Liver (tissue), 9 donors: ENCODE measurements around the gene STT3B. TPM values are rescaled to one million over a fixed set of nuclear protein-coding genes. Genes with fewer than 3 reads are reported as not detected.

Source experiments
- DNase-seq: peaks from one replicate; pipeline ENCODE4 v3.0.0-alpha.2; 2017; ENCODE audit warnings: low spot score
- H3K27ac ChIP-seq, 2 donors: one replicate each; pipeline ENCODE4 v1.7.0; 2013; ENCODE audit warnings: inconsistent platforms in 2 of 2, low read length in 2 of 2, control low read depth in 1 of 2, low read depth in 1 of 2, mild to moderate bottlenecking in 1 of 2
- H3K27me3 ChIP-seq, 4 donors: one replicate each; pipeline versions ENCODE4 v1.6.1 to v1.7.0; 2013; ENCODE audit warnings: low read length in 3 of 4, inconsistent platforms in 1 of 4, mild to moderate bottlenecking in 1 of 4, moderate library complexity in 1 of 4; ENCODE audit not compliant: control insufficient read depth in 4 of 4, insufficient read depth in 4 of 4
- H3K36me3 ChIP-seq, 4 donors: one replicate each; pipeline versions ENCODE4 v1.6.1 to v1.7.0; 2013; ENCODE audit warnings: low read length in 3 of 4, mild to moderate bottlenecking in 3 of 4, low read depth in 1 of 4, moderate library complexity in 1 of 4; ENCODE audit not compliant: control insufficient read depth in 4 of 4, insufficient read depth in 3 of 4
- H3K4me1 ChIP-seq, 4 donors: one replicate each; pipeline versions ENCODE4 v1.6.1 to v1.7.0; 2013; ENCODE audit warnings: low read length in 3 of 4, mild to moderate bottlenecking in 3 of 4, moderate library complexity in 1 of 4; ENCODE audit not compliant: control insufficient read depth in 4 of 4, insufficient read depth in 4 of 4
- H3K4me3 ChIP-seq, 3 donors: one replicate each; pipeline versions ENCODE4 v1.6.1 to v1.7.0; 2013; ENCODE audit warnings: low read length in 3 of 3, control low read depth in 1 of 3, low read depth in 1 of 3, mild to moderate bottlenecking in 1 of 3
- H3K9ac ChIP-seq, 2 donors: one replicate each; pipeline ENCODE4 v1.7.0; 2013; ENCODE audit warnings: low read length in 2 of 2, mild to moderate bottlenecking in 2 of 2, moderate library complexity in 2 of 2, control low read depth in 1 of 2, low read depth in 1 of 2
- H3K9me3 ChIP-seq, 4 donors: one replicate each; pipeline versions ENCODE4 v1.6.1 to v1.7.0; 2013; ENCODE audit warnings: low read length in 3 of 4; ENCODE audit not compliant: control insufficient read depth in 4 of 4
- EGR1 ChIP-seq, 2 donors: IDR thresholded peaks; 2 replicates each; pipeline ENCODE4 v1.6.1; 2016 to 2018; ENCODE audit warnings: antibody characterized with exemption in 2 of 2, low read depth in 2 of 2
- FOXA1 ChIP-seq: IDR thresholded peaks from 2 replicates; pipeline ENCODE4 v1.6.1; 2016; ENCODE audit warnings: antibody characterized with exemption
- FOXA2 ChIP-seq: IDR thresholded peaks from 2 replicates; pipeline ENCODE4 v1.6.1; 2016; ENCODE audit warnings: antibody characterized with exemption
- GABPA ChIP-seq, 2 donors: IDR thresholded peaks in 1 of 2; conservative IDR thresholded peaks in 1 of 2; 2 replicates each; pipeline ENCODE4 v1.6.1; 2016; ENCODE audit warnings: antibody characterized with exemption in 2 of 2, mild to moderate bottlenecking in 1 of 2, moderate library complexity in 1 of 2
- HNF4A ChIP-seq, 2 donors: conservative IDR thresholded peaks; 2 replicates each; pipeline ENCODE4 v1.6.1; 2016; ENCODE audit warnings: antibody characterized with exemption in 2 of 2, mild to moderate bottlenecking in 2 of 2
- HNF4G ChIP-seq: IDR thresholded peaks from 2 replicates; pipeline ENCODE4 v1.6.1; 2016; ENCODE audit warnings: antibody characterized with exemption
- JUND ChIP-seq, 2 donors: IDR thresholded peaks; 2 replicates each; pipeline ENCODE4 v1.6.1; 2016; ENCODE audit warnings: antibody characterized with exemption in 2 of 2
- MAX ChIP-seq: IDR thresholded peaks from 2 replicates; pipeline ENCODE4 v1.6.1; 2016; ENCODE audit warnings: antibody characterized with exemption
- RAD21 ChIP-seq, 2 donors: IDR thresholded peaks; 2 replicates each; pipeline ENCODE4 v1.6.1; 2016; ENCODE audit warnings: antibody characterized with exemption in 2 of 2, mild to moderate bottlenecking in 2 of 2
- RXRA ChIP-seq, 2 donors: IDR thresholded peaks; 2 replicates each; pipeline ENCODE4 v1.6.1; 2017 to 2018; ENCODE audit warnings: antibody characterized with exemption in 2 of 2, mild to moderate bottlenecking in 1 of 2
- SP1 ChIP-seq: IDR thresholded peaks from 2 replicates; pipeline ENCODE4 v1.6.1; 2018; ENCODE audit warnings: antibody characterized with exemption, mild to moderate bottlenecking
- TAF1 ChIP-seq: conservative IDR thresholded peaks from 2 replicates; pipeline ENCODE4 v1.6.1; 2016; ENCODE audit warnings: antibody characterized with exemption, mild to moderate bottlenecking
- ZBTB33 ChIP-seq: IDR thresholded peaks from 2 replicates; pipeline ENCODE4 v1.6.1; 2016; ENCODE audit warnings: antibody characterized with exemption
- WGBS: extraction: QIAGEN DNeasy Blood & Tissue Kit; methylation state at CpG from one replicate; pipeline ENCODE4 v1.1.7; 2013; 5-methylcytosine and 5-hydroxymethylcytosine counted together
- polyA plus RNA-seq, 2 donors: library from polyadenylated mRNA; stranded (reverse) in 1 of 2; unstranded in 1 of 2; fragments of 200-250 nt in 1 of 2; fragments of >200 nt in 1 of 2; fragmentation: Nextera tagmentation in 1 of 2; extraction: Ambion mirVana in 1 of 2; gene quantifications; one replicate each; pipeline versions ENCODE4 v1.2.1 to v1.2.3, GENCODE V29; 2013 to 2015
- total RNA-seq, 2 donors: library from RNA; depleted of rRNA; stranded (reverse); fragments of >200 nt; gene quantifications; one replicate each; pipeline ENCODE4 v1.2.3, GENCODE V29; 2014
- TF ChIP-seq, protein P1 (sequence below): fragments of 150-350 bp; IDR thresholded peaks from 2 replicates; pipeline ENCODE4 v1.5.1; 2017; ENCODE audit warnings: improper control_type of control experiment, low read depth, low read length; ENCODE audit not compliant: missing input control
- TF ChIP-seq, protein P2 (sequence below): IDR thresholded peaks from 2 replicates; pipeline ENCODE4 v1.6.1; 2016; ENCODE audit warnings: antibody characterized with exemption
- TF ChIP-seq, protein P3 (sequence below): IDR thresholded peaks from 2 replicates; pipeline ENCODE4 v1.6.1; 2016; ENCODE audit warnings: antibody characterized with exemption, mild to moderate bottlenecking
- donor health status: healthy.
- donor health status: healthy.
- donor health status: healthy.
- donor health status: healthy.
- donor health status: healthy.

STT3B gene
- total and polyA plus RNA-seq, 4 donors, result 23.9 to 128 (median 85.5) TPM

- Histone ChIP-seq H3K27ac (no peak overlapping the region), H3K27me3 (no peaks in the 10 kb centered on the region), H3K4me1 (peaks cover 0 to 3% (median under 1%) of the 10 kb centered on the region in 4 donors), H3K4me3 (no peak overlapping the region), H3K9ac (no peak overlapping the region), H3K9me3 (no peaks in the 10 kb centered on the region), H3K36me3 (peaks cover 0 to 11% (median 5%) of the 10 kb centered on the region in 4 donors)
- 69% methylated on average over 2 of the region's 2 CpGs for WGBS
- DNase-seq, result no peak
- no peak for TF ChIP-seq FOXA1
- TF ChIP-seq GABPA (IDR thresholded peaks at IDR 0.05 in 1 of 2, conservative IDR thresholded peaks at IDR 0.05 in 1 of 2), result no peak
- TF ChIP-seq HNF4A (conservative IDR thresholded peaks at IDR 0.05), result no peak
- no peak for TF ChIP-seq TAF1
- TF ChIP-seq EGR1 (IDR thresholded peaks at IDR 0.05; ENCODE audit: low read depth in 2 of 2), result no peak
- TF ChIP-seq SP1, result no peak
- TF ChIP-seq, protein P1, sequence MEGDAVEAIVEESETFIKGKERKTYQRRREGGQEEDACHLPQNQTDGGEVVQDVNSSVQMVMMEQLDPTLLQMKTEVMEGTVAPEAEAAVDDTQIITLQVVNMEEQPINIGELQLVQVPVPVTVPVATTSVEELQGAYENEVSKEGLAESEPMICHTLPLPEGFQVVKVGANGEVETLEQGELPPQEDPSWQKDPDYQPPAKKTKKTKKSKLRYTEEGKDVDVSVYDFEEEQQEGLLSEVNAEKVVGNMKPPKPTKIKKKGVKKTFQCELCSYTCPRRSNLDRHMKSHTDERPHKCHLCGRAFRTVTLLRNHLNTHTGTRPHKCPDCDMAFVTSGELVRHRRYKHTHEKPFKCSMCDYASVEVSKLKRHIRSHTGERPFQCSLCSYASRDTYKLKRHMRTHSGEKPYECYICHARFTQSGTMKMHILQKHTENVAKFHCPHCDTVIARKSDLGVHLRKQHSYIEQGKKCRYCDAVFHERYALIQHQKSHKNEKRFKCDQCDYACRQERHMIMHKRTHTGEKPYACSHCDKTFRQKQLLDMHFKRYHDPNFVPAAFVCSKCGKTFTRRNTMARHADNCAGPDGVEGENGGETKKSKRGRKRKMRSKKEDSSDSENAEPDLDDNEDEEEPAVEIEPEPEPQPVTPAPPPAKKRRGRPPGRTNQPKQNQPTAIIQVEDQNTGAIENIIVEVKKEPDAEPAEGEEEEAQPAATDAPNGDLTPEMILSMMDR, result no peak
- TF ChIP-seq MAX, result no peak
- TF ChIP-seq, protein P2, sequence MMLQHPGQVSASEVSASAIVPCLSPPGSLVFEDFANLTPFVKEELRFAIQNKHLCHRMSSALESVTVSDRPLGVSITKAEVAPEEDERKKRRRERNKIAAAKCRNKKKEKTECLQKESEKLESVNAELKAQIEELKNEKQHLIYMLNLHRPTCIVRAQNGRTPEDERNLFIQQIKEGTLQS, result no peak
- TF ChIP-seq, protein P3, sequence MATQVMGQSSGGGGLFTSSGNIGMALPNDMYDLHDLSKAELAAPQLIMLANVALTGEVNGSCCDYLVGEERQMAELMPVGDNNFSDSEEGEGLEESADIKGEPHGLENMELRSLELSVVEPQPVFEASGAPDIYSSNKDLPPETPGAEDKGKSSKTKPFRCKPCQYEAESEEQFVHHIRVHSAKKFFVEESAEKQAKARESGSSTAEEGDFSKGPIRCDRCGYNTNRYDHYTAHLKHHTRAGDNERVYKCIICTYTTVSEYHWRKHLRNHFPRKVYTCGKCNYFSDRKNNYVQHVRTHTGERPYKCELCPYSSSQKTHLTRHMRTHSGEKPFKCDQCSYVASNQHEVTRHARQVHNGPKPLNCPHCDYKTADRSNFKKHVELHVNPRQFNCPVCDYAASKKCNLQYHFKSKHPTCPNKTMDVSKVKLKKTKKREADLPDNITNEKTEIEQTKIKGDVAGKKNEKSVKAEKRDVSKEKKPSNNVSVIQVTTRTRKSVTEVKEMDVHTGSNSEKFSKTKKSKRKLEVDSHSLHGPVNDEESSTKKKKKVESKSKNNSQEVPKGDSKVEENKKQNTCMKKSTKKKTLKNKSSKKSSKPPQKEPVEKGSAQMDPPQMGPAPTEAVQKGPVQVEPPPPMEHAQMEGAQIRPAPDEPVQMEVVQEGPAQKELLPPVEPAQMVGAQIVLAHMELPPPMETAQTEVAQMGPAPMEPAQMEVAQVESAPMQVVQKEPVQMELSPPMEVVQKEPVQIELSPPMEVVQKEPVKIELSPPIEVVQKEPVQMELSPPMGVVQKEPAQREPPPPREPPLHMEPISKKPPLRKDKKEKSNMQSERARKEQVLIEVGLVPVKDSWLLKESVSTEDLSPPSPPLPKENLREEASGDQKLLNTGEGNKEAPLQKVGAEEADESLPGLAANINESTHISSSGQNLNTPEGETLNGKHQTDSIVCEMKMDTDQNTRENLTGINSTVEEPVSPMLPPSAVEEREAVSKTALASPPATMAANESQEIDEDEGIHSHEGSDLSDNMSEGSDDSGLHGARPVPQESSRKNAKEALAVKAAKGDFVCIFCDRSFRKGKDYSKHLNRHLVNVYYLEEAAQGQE, result no peak
- TF ChIP-seq RAD21 (IDR thresholded peaks at IDR 0.05), result no peak
- TF ChIP-seq HNF4G, result no peak
- no peak for TF ChIP-seq JUND (IDR thresholded peaks at IDR 0.05)
- TF ChIP-seq RXRA (IDR thresholded peaks at IDR 0.05), result no peak
- no peak for TF ChIP-seq FOXA2
- TF ChIP-seq ZBTB33, result no peak
Measured at GRCh38 chr3:31575448-31575847, 42.7 kb downstream of the STT3B start.

- Histone ChIP-seq H3K4me1 (peaks cover 0 to 2% (median 0%) of the 10 kb centered on the region in 4 donors), H3K4me3 (no peak overlapping the region), H3K27ac (no peak overlapping the region)
- TF ChIP-seq HNF4A (conservative IDR thresholded peaks at IDR 0.05) (no peak), EGR1 (IDR thresholded peaks at IDR 0.05; ENCODE audit: low read depth in 2 of 2) (no peak), RAD21 (IDR thresholded peaks at IDR 0.05) (no peak), SP1 (no peak), FOXA2 (no peak), HNF4G (no peak), RXRA (IDR thresholded peaks at IDR 0.05) (no peak), GABPA (IDR thresholded peaks at IDR 0.05 in 1 of 2, conservative IDR thresholded peaks at IDR 0.05 in 1 of 2) (no peak), MAX (no peak)
- TF ChIP-seq, protein P2, result no peak
- TF ChIP-seq, protein P1, result no peak
Measured at GRCh38 chr3:31576521-31576920, 43.8 kb downstream of the STT3B start.

More at GRCh38 chr3:31576521-31576920, 43.8 kb downstream of the STT3B start:
- no peaks in the 10 kb centered on the region for H3K27me3 ChIP-seq
- no peak overlapping the region for H3K9ac ChIP-seq
- H3K36me3 ChIP-seq, result peaks cover 0 to 11% (median 5%) of the 10 kb centered on the region in 4 donors
- H3K9me3 ChIP-seq, result no peaks in the 10 kb centered on the region
- DNase-seq, result no peak
- 93% methylated on average over 1 of the region's 1 CpG for WGBS
